Activated naive CD4-positive, alpha-beta T cell treated with anti-CD3 and anti-CD28 coated beads, Interleukin-2, amount 50 U/mL, for 72 hours (primary cell): ENCODE measurements around the gene LIPE. TPM values are rescaled to one million over a fixed set of nuclear protein-coding genes. Genes with fewer than 3 reads are reported as not detected.

ENCODE experiments used
- ATAC-seq, 2 donors: fragments of 150-1000 bp; cut with Tn5 transposase; 2 replicates each; pipeline ENCODE4 v1.10.0; 2021; ENCODE audit warnings: mild to moderate bottlenecking in 2 of 2, moderate library complexity in 2 of 2
- DNase-seq, 2 donors: peaks; one replicate each; pipeline ENCODE4 v3.0.0; 2021 to 2022; ENCODE audit warnings: low spot score in 2 of 2
- H3K27ac Mint-ChIP-seq, 2 donors: one replicate each; pipeline ENCODE4 v1.8.0; 2022; ENCODE audit warnings: mild to moderate bottlenecking in 2 of 2, mixed read lengths in 2 of 2
- H3K36me3 Mint-ChIP-seq, 2 donors: one replicate each; pipeline ENCODE4 v1.8.0; 2022; ENCODE audit warnings: mixed read lengths in 2 of 2
- H3K9me3 Mint-ChIP-seq, 2 donors: one replicate each; pipeline ENCODE4 v1.8.0; 2022; ENCODE audit warnings: mixed read lengths in 2 of 2
- total RNA-seq, 2 donors: library from RNA; stranded (reverse); gene quantifications; one replicate each; pipeline ENCODE4 v1.2.3, GENCODE V29; 2022

LIPE gene
- total RNA-seq, 2 donors from 2014 or later: 13.6 to 27.0 TPM

- no peak for DNase-seq
- Mint-ChIP-seq H3K27ac (no peak overlapping the region), H3K9me3 (no peaks in the 10 kb centered on the region), H3K36me3 (no peaks in the 10 kb centered on the region)
- ATAC-seq: no peak
Observed at GRCh38 chr19:42376177-42376555, 51.0 kb downstream of the LIPE start.

GRCh38 chr19:42375415-42376176 lies 51.6 kb downstream of the LIPE start:
- DNase-seq: no peak
- Mint-ChIP-seq H3K9me3 (no peaks in the 10 kb centered on the region), H3K36me3 (no peaks in the 10 kb centered on the region), H3K27ac (no peak overlapping the region)
- ATAC-seq: no peak

GRCh38 chr19:42374826-42375376 lies 52.3 kb downstream of the LIPE start:
- no peaks in the 10 kb centered on the region for H3K9me3 Mint-ChIP-seq
- H3K27ac Mint-ChIP-seq: peak overlapping the region in 1 of 2 donors; percentile 3
- H3K36me3 Mint-ChIP-seq: no peaks in the 10 kb centered on the region
- DNase-seq: no peak
- no peak for ATAC-seq

GRCh38 chr19:42370626-42371175 lies 56.5 kb downstream of the LIPE start:
- DNase-seq: no peak
- Mint-ChIP-seq H3K27ac (peak overlapping the region in 1 of 2 donors; percentile 60), H3K36me3 (no peaks in the 10 kb centered on the region), H3K9me3 (no peaks in the 10 kb centered on the region)
- ATAC-seq: no peak

- H3K36me3 Mint-ChIP-seq: no peaks in the 10 kb centered on the region
- DNase-seq (no peak), ATAC-seq (no peak)
- H3K27ac Mint-ChIP-seq: peak overlapping the region; percentile 15 to 55
- H3K9me3 Mint-ChIP-seq: no peaks in the 10 kb centered on the region
Observed at GRCh38 chr19:42370068-42370520, 57.1 kb downstream of the LIPE start.

- no peak for DNase-seq
- ATAC-seq: no peak
- peak overlapping the region; percentile 15 to 55 for H3K27ac Mint-ChIP-seq
- H3K36me3 Mint-ChIP-seq: peaks cover 0 to under 1% of the 10 kb centered on the region in 2 donors
- no peaks in the 10 kb centered on the region for H3K9me3 Mint-ChIP-seq
Observed at GRCh38 chr19:42369433-42370067, 57.6 kb downstream of the LIPE start.

- Mint-ChIP-seq H3K9me3 (peaks cover 0 to 1% of the 10 kb centered on the region in 2 donors), H3K36me3 (peaks cover 0 to 8% of the 10 kb centered on the region in 2 donors), H3K27ac (peak overlapping the region in 1 of 2 donors; percentile 9)
- no peak for ATAC-seq
- DNase-seq: no peak
Observed at GRCh38 chr19:42368765-42369164, 58.4 kb downstream of the LIPE start.

GRCh38 chr19:42368360-42368759 lies 58.8 kb downstream of the LIPE start:
- Mint-ChIP-seq H3K36me3 (peaks cover 0 to 11% of the 10 kb centered on the region in 2 donors), H3K27ac (peak overlapping the region in 1 of 2 donors; percentile 9), H3K9me3 (peaks cover 0 to 4% of the 10 kb centered on the region in 2 donors)
- DNase-seq (no peak), ATAC-seq (no peak)

- ATAC-seq (no peak), DNase-seq (no peak)
- no peak overlapping the region for H3K27ac Mint-ChIP-seq
- H3K36me3 Mint-ChIP-seq: peaks cover 0 to 11% of the 10 kb centered on the region in 2 donors
- peaks cover 0 to 4% of the 10 kb centered on the region in 2 donors for H3K9me3 Mint-ChIP-seq
Observed at GRCh38 chr19:42367929-42368328, 59.3 kb downstream of the LIPE start.

GRCh38 chr19:42366673-42367072 lies 60.5 kb downstream of the LIPE start:
- H3K36me3 Mint-ChIP-seq: peaks cover 0 to 11% of the 10 kb centered on the region in 2 donors
- H3K27ac Mint-ChIP-seq: no peak overlapping the region
- ATAC-seq: no peak
- no peak for DNase-seq
- peaks cover 0 to 4% of the 10 kb centered on the region in 2 donors for H3K9me3 Mint-ChIP-seq

- H3K9me3 Mint-ChIP-seq: peaks cover 0 to 4% of the 10 kb centered on the region in 2 donors
- no peak overlapping the region for H3K27ac Mint-ChIP-seq
- DNase-seq (no peak), ATAC-seq (no peak)
- peaks cover 0 to 11% of the 10 kb centered on the region in 2 donors for H3K36me3 Mint-ChIP-seq
Observed at GRCh38 chr19:42363614-42364346, 63.4 kb downstream of the LIPE start.

- Mint-ChIP-seq H3K27ac (no peak overlapping the region), H3K9me3 (peaks cover 0 to 4% of the 10 kb centered on the region in 2 donors), H3K36me3 (peaks cover 0 to 11% of the 10 kb centered on the region in 2 donors)
- ATAC-seq: no peak
- no peak for DNase-seq
Observed at GRCh38 chr19:42362891-42363440, 64.2 kb downstream of the LIPE start.

GRCh38 chr19:42362342-42362741 lies 64.8 kb downstream of the LIPE start:
- no peak for ATAC-seq
- DNase-seq: no peak
- peaks cover 0 to 4% of the 10 kb centered on the region in 2 donors for H3K9me3 Mint-ChIP-seq
- H3K36me3 Mint-ChIP-seq: peaks cover 0 to 11% of the 10 kb centered on the region in 2 donors
- no peak overlapping the region for H3K27ac Mint-ChIP-seq

- ATAC-seq (no peak), DNase-seq (no peak)
- Mint-ChIP-seq H3K27ac (no peak overlapping the region), H3K9me3 (peaks cover 0 to 4% of the 10 kb centered on the region in 2 donors), H3K36me3 (peaks cover 0 to 11% of the 10 kb centered on the region in 2 donors)
Observed at GRCh38 chr19:42361545-42361910, 65.7 kb downstream of the LIPE start.

- no peak for DNase-seq
- no peak for ATAC-seq
Observed at GRCh38 chr19:42360787-42361544, 66.2 kb downstream of the LIPE start.

GRCh38 chr19:42357290-42357689 lies 69.9 kb downstream of the LIPE start:
- H3K9me3 Mint-ChIP-seq: no peaks in the 10 kb centered on the region
- peak overlapping the region in 1 of 2 donors; percentile 15 for H3K27ac Mint-ChIP-seq
- ATAC-seq (no peak), DNase-seq (no peak)
- no peaks in the 10 kb centered on the region for H3K36me3 Mint-ChIP-seq

More at GRCh38 chr19:42360787-42361544, 66.2 kb downstream of the LIPE start:
- peaks cover 0 to 4% of the 10 kb centered on the region in 2 donors for H3K9me3 Mint-ChIP-seq
- peak overlapping the region in 1 of 2 donors; percentile 68 for H3K27ac Mint-ChIP-seq
- H3K36me3 Mint-ChIP-seq: peaks cover 0 to 11% of the 10 kb centered on the region in 2 donors
